ENCODE results near the gene PRDX5.
A peak's percentile ranks its signal among the peaks of the same experiment; 100 is the strongest.
"Not testable (repeated sequence)": the region's sequence is repeated elsewhere in the genome, so short reads cannot be mapped to it uniquely, and the experiment has no call there.

PRDX5 gene

GRCh38 chr11:64306563-64306875, 11.4 kb upstream of the PRDX5 start:
- no peak for DNase-seq

- DNase-seq, result no peak
Measured at GRCh38 chr11:64306876-64307622, 10.9 kb upstream of the PRDX5 start.

GRCh38 chr11:64307795-64308194, 10.1 kb upstream of the PRDX5 start:
- not testable (repeated sequence) for DNase-seq

GRCh38 chr11:64312947-64313346, 5.0 kb upstream of the PRDX5 start:
- DNase-seq, result no peak

- no peak for DNase-seq
Measured at GRCh38 chr11:64313491-64314145, 4.3 kb upstream of the PRDX5 start.

- no peak for DNase-seq
Measured at GRCh38 chr11:64314146-64314804, 3.6 kb upstream of the PRDX5 start.

GRCh38 chr11:64314805-64315561, 2.9 kb upstream of the PRDX5 start:
- no peak for DNase-seq

GRCh38 chr11:64315667-64316526, 2.0 kb upstream of the PRDX5 start:
- DNase-seq, result not testable (repeated sequence)

- DNase-seq, result no peak
Measured at GRCh38 chr11:64316672-64317324, 1.1 kb upstream of the PRDX5 start.

GRCh38 chr11:64317325-64317960, 478 bp upstream of the PRDX5 start, which contains the start of gene TRMT112:
Gene TRMT112 (minus strand): TSS chr11:64317559. CDS start chr11:64317526, 33 bp downstream.
- peak; percentile 96 for DNase-seq

GRCh38 chr11:64318766-64319761, 1.1 kb downstream of the PRDX5 start:
- no peak for DNase-seq

- DNase-seq, result no peak
Measured at GRCh38 chr11:64320556-64320955, 2.6 kb downstream of the PRDX5 start.

GRCh38 chr11:64321026-64321425, 3.1 kb downstream of the PRDX5 start:
- DNase-seq, result no peak

- no peak for DNase-seq
Measured at GRCh38 chr11:64321533-64321932, 3.6 kb downstream of the PRDX5 start.

GRCh38 chr11:64322925-64323260, 5.0 kb downstream of the PRDX5 start:
- DNase-seq, result no peak

- no peak for DNase-seq
Measured at GRCh38 chr11:64323373-64323772, 5.5 kb downstream of the PRDX5 start.

- DNase-seq, result not testable (repeated sequence)
Measured at GRCh38 chr11:64323984-64324383, 6.1 kb downstream of the PRDX5 start.

GRCh38 chr11:64324692-64325469, 7.0 kb downstream of the PRDX5 start:
- no peak for DNase-seq

GRCh38 chr11:64327375-64327774, 9.5 kb downstream of the PRDX5 start:
- DNase-seq, result no peak

Data from NCI-H1694 treated with DMSO at 0.1 percent for 48 hours (cell line).